Calu3 (cell line): Measurements from ENCODE around the gene PNPLA7. TPM values are rescaled to one million over a fixed set of nuclear protein-coding genes. Genes with fewer than 3 reads are reported as not detected.

Experiments used
- BruUV-seq: library from RNA; stranded (reverse); fragments of 400-500 nt; replicated peaks from 2 replicates; lab custom pipeline; 2021; lab: Mats Ljungman, UMichigan
- CTCF ChIA-PET: fragments of 300-600 bp; sonication (Branson Sonifier 250); formaldehyde crosslinking; loops from one replicate; lab custom pipeline; 2022; ENCODE audit warnings: antibody characterized with exemption; lab: Charles Lee
- DNase-seq: peaks from one replicate; pipeline ENCODE4 v3.0.0; 2022
- H3K27ac Mint-ChIP-seq: one replicate; pipeline ENCODE4 v1.8.0; 2022; ENCODE audit warnings: mixed read lengths; ENCODE audit not compliant: unreplicated experiment
- H3K27me3 Mint-ChIP-seq: one replicate; pipeline ENCODE4 v1.8.0; 2022; ENCODE audit warnings: mixed read lengths; ENCODE audit not compliant: unreplicated experiment
- H3K36me3 Mint-ChIP-seq: one replicate; pipeline ENCODE4 v1.8.0; 2022; ENCODE audit warnings: mild to moderate bottlenecking, moderate library complexity, mixed read lengths; ENCODE audit not compliant: insufficient read depth, unreplicated experiment
- H3K4me1 Mint-ChIP-seq: one replicate; pipeline ENCODE4 v1.8.0; 2022; ENCODE audit warnings: mild to moderate bottlenecking, low read depth, mixed read lengths; ENCODE audit not compliant: unreplicated experiment
- H3K4me3 Mint-ChIP-seq: one replicate; pipeline ENCODE4 v1.8.0; 2022; ENCODE audit warnings: mild to moderate bottlenecking, low read depth, moderate library complexity, mixed read lengths; ENCODE audit not compliant: unreplicated experiment
- H3K9me3 Mint-ChIP-seq: one replicate; pipeline ENCODE4 v1.8.0; 2022; ENCODE audit warnings: low read depth, mixed read lengths; ENCODE audit not compliant: unreplicated experiment
- intact Hi-C: fragments of 100-400 bp; cut with micrococcal nuclease; formaldehyde crosslinking; loops from one replicate; pipeline ENCODE4 v1.10.0; 2022; ENCODE audit not compliant: unreplicated experiment
- total RNA-seq: library from RNA; stranded (reverse); gene quantifications from 2 replicates; pipeline ENCODE4 v1.2.3, GENCODE V29; 2022
- TF ChIP-seq, protein P1 (sequence below): fragments of 200-600 bp; IDR thresholded peaks from one replicate; pipeline ENCODE4 v1.8.0; 2022; ENCODE audit warnings: antibody characterized with exemption; ENCODE audit not compliant: unreplicated experiment

The PNPLA7 gene
- total RNA-seq, 1 experiment from 2014 or later = 1.8 TPM

DNA sequence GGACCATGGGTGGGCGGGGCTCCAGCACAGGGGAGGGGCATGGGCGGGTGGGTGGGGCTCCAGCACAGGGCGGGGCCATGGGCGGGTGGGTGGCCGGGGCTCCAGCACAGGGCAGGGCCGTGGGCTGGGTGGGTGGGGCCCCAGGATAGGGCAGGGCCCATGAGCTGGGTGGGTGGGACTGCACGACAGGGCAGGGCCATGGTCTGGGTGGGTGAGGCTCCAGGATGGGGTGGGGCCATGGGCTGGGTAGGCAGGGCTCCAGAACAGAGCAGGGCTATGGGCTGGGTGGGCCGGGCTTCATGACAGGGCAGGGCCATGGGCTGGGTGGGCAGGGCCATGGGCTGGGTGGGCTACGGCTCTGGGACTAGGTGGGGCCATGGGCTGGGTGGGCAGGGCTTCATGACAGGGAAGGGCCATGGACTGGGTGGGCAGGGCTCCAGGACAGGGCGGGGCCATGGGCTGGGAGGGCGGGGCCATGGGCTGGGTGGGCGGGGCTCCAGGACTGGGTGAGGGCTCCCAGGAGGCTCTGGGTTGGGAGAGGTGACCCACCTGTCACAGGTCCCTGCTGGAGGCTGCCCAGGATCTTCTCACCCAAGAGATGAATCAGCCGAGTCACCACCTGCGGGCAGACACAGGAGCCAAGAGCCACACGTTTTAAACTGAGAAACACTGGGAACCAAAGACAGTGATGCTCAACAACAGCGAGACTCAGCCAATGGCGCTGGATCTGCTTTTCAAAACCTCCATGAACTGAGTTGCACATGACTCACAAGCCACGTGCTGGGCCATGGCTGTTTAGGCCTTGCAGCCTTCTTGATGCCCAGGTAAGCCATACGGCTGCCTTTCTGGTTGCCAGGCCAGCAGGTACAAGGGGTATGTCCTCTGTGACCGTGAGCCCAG is 57.5 kb downstream of the PNPLA7 start:
- peaks cover 3% of the 10 kb centered on the region for H3K9me3 Mint-ChIP-seq
- no peak overlapping the region for H3K27ac Mint-ChIP-seq
- DNase-seq = no peak
- H3K36me3 Mint-ChIP-seq = no peaks in the 10 kb centered on the region
- intact Hi-C loops = no loop called here
- TF ChIP-seq, protein P1, sequence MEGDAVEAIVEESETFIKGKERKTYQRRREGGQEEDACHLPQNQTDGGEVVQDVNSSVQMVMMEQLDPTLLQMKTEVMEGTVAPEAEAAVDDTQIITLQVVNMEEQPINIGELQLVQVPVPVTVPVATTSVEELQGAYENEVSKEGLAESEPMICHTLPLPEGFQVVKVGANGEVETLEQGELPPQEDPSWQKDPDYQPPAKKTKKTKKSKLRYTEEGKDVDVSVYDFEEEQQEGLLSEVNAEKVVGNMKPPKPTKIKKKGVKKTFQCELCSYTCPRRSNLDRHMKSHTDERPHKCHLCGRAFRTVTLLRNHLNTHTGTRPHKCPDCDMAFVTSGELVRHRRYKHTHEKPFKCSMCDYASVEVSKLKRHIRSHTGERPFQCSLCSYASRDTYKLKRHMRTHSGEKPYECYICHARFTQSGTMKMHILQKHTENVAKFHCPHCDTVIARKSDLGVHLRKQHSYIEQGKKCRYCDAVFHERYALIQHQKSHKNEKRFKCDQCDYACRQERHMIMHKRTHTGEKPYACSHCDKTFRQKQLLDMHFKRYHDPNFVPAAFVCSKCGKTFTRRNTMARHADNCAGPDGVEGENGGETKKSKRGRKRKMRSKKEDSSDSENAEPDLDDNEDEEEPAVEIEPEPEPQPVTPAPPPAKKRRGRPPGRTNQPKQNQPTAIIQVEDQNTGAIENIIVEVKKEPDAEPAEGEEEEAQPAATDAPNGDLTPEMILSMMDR = no peak
- peaks cover 36% of the 10 kb centered on the region for H3K27me3 Mint-ChIP-seq
- CTCF ChIA-PET = interaction anchor here (0.6 kb wide), 1 partner anchor 58 kb away, joined by 5 read pairs; no protein-coding TSS in a partner anchor
- no peak overlapping the region for H3K4me3 Mint-ChIP-seq
- BruUV-seq = no TSS peak
- H3K4me1 Mint-ChIP-seq = no peaks in the 10 kb centered on the region

DNA sequence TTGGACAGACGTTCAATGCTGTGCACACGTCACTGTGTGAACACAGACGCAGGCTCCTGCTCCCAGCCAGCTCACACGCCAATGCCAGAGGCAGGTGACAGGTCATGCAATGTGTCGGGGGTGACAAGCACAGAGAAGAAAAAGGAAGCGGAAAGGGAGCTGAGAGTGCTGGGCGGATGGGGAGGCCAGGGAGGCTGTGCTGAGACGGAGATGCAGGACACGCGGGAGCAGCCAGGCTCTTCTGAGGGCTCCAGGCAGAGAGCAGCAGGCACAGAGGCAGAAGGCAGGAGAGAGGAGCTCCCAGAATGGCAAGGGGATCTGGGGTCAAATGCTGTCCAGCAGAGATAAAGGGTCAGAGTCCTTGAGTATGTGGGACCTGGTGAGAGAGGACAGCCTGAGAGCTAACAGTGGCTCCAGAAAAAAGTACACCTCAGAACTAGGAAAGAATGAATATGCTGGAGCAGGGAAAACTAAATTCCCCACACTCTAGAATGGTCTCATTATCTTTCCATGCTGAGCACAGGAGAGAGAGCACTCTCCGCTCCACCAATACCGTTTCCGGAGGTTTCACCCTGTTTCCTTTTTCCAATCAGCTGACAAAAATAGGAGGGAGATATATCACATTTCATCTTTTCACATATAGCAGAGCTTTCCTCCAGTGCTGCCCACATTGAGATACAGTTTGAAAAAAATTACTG is 58.3 kb downstream of the PNPLA7 start:
- Mint-ChIP-seq H3K4me3 (no peak overlapping the region), H3K27ac (no peak overlapping the region), H3K4me1 (no peaks in the 10 kb centered on the region), H3K27me3 (peaks cover 36% of the 10 kb centered on the region), H3K9me3 (peaks cover 3% of the 10 kb centered on the region), H3K36me3 (no peaks in the 10 kb centered on the region)
- no TSS peak for BruUV-seq
- intact Hi-C loops = no loop called here
- TF ChIP-seq, protein P1 = no peak
- CTCF ChIA-PET = interaction anchor here (0.6 kb wide), 1 partner anchor 57 kb away, joined by 5 read pairs; no protein-coding TSS in a partner anchor
- no peak for DNase-seq

DNA sequence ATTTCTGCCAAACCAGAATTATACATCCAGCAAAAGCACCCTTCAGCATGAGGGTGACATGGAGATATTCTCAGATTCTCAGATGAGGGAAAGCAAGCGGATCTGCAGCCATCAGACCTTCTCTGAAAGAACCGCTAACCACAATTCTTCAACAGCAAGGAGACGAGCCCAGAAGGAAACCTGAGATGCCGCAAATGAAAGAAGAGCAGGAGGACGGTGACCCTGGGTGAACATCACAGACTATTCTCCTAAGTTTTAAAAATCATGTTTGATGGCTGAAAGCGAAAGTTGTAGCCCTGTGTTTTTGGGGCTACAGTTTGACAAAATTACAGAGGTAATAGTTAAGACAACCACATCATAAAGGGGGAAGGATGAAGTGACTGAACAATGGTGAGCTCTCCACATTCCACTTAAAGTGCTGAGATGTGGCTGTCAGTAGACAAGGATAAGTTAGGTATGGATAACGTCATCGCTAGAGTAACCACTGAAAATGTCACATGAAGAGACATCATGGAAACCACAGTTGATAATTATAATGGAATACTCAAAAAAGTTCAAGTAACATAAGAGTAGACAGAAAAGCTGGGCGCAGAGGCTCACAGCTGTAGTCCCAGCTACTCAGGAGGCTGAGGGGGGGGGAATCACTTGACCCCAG is 59.5 kb downstream of the PNPLA7 start:
- Mint-ChIP-seq H3K27ac (no peak overlapping the region), H3K4me1 (no peaks in the 10 kb centered on the region), H3K4me3 (no peak overlapping the region), H3K9me3 (peaks cover 3% of the 10 kb centered on the region), H3K36me3 (no peaks in the 10 kb centered on the region), H3K27me3 (peaks cover 36% of the 10 kb centered on the region)
- intact Hi-C loops = no loop called here
- no TSS peak for BruUV-seq
- TF ChIP-seq, protein P1 = no peak
- CTCF ChIA-PET = no interaction called here
- DNase-seq = no peak

DNA sequence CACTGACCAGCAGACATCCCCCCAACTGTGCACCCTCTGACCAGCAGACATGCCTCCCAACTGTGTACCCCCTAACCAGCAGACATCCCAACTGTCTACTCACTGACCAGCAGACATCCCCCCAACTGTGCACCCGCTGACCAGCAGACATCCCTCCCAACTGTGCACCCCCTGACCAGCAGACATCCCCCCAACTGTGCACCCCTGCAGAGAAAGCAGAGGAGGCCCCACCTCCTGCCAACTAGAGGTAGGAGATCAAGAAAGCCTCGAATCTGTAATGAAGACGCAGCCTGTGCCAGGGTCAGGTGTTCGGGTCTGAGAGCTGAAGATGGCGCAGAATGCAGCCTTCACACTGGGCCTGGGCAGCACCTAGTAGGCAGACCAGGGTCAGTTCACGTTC is 61.3 kb downstream of the PNPLA7 start:
- Mint-ChIP-seq H3K4me3 (no peak overlapping the region), H3K9me3 (peaks cover 3% of the 10 kb centered on the region), H3K36me3 (no peaks in the 10 kb centered on the region), H3K4me1 (no peaks in the 10 kb centered on the region), H3K27ac (no peak overlapping the region), H3K27me3 (peaks cover 36% of the 10 kb centered on the region)
- no peak for DNase-seq
- CTCF ChIA-PET = interaction anchor here (1.0 kb wide), 1 partner anchor 9 kb away, joined by 3 read pairs; no protein-coding TSS in a partner anchor
- no TSS peak for BruUV-seq
- intact Hi-C loops = no loop called here
- TF ChIP-seq, protein P1 = no peak
